HG03108 (cell line): ENCODE results near the gene RNF26.

Experiments
- ATAC-seq: cut with Tn5 transposase; IDR thresholded peaks from one replicate; pipeline ENCODE4 v1.9.1; 2021; ENCODE audit warnings: moderate library complexity; ENCODE audit not compliant: unreplicated experiment

Gene RNF26

DNA sequence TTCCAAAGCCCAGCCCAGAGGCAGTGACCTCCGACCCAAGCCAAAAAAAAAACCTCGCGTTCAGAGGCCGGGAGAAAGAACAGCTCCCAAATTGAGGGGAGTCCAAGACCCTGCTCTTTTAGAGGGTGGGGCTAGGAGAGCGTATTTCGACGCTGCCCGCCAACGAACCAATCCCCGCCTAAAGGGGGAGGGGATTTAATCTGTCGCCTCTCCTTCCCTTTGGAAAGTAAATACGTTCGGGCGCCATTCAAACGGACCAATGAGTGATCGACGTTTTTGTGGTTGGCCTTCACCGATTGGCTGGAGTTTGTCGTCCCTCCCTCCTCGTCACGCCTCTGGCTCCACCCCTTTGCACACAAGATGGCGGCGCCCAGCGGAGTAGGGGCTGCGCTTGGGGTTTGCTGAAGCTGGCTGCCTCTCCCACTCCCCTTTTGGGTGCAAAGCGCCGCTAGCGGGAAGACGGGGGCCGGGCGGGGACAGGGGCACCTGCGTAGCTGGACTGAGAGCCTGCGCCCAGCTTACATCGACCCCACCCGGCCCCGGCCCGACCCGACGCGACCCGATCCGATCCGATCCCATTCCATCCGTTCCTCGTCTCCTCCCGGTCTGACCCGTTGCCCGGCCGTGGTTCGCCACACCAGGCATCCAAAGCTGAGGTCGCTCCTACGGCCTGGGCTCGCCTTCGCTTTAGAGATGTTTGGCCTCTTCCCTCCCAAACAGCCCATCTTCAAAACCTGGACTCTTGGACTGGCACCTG lies at the start of gene RNF26:
RNF26 (plus strand) TSS at position 354 of the 757 bp plus-strand sequence. CDS start 596 bp downstream, outside the sequence.
- ATAC-seq = peak; percentile 93

DNA sequence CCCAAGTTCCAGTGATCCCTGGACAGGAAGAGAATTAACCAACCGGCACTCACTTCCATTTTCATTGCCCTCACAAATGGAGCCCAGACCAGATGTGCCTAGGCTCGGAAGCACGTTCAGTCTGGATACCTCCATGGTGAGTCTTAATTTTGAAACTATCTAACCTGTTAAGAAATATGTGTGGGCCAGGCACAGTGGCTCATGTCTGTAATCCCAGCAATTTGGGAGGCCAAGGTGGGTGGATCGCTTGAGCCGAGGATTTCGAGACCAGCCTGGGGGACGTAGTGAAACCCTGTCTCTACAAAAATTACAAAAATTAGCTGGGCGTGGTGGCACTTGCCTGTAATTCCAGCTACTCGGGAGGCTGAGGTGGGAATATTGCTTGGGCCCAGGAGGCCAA lies 48.9 kb upstream of the RNF26 start:
- ATAC-seq = no peak

DNA sequence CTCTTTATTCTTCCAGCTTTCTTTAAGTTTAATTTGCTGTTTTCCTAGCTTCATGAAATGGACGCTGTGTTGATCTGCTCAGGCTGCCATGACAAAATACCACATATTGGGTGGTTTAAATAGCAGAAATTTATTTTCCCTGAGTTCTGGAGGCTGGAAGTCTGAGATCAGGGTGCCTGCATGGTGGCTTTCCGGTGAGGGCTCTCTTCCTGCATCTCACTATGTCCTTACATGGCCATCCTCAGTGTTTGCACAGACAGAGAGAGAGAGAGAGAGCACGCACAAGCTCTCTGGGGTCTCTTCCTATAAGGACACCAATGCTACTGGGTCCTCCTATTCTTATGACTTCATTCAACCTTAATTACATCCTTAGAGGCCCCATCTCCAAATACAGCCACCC lies 46.1 kb upstream of the RNF26 start:
- ATAC-seq = no peak

DNA sequence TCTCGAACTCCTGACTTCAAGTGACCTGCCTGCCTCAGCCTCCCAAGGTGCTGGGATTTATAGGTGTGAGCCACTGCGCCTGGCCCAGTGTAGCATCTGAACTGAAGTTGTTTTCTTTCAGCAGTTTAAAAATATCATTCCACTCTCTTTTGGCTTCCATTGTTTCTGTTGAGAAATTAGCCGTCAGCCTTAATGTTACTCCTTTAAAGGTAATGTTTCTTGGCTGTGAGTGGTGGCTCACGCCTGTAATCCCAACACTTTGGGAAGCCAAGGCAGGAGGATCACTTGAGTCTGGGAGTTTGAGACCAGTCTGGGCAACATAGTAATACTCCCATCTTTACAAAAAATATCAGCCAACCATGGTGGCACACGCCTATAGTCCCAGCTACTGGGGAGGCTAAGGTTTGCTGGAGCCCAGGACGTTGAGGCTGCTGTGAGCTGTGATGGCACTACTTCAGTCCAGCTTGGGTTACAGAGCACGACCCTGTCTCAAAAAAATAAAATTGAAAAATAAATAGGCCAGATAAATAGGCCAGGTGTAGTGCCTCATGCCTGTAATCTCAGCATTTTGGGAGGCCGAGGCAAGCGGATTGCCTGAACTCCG lies 43.3 kb upstream of the RNF26 start:
- ATAC-seq = no peak

DNA sequence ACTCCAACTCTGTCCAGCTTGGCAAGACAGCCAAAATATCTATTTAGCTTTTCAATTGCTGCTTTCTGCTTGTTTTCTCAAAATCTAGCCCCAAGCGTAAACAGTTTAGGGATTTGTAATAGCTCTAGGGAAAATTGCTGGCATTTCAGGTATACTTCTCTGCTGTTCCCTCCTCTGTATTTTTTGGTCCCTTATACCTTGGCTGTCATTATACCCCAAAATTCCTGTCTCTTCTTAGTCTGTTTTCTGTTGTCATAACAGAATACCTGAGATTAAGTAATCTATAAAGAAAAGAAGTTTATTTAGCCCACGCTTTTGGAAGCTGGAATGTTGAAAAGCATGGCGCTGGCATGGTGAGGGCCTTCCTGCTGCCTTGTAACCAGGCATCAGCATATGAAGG lies 40.9 kb upstream of the RNF26 start:
- ATAC-seq = no peak

DNA sequence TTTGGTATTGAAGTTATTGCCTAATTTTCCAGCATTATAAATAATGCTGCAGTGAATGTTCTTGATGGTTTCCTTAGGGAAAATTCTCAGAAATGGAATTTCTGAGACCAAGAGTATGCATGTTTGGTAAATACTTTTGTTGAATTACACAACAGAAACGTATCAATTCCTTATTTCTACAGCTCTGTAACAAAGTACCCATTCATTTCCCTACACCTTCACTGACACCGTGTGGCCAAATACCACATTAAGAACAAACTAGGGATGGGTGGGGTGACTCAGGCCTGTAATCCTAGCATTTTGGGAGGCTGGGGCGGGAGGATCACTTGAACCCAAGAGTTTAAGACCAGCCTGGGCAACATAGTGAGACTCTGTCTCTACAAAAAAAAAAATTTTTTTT lies 39.1 kb upstream of the RNF26 start:
- ATAC-seq = no peak

DNA sequence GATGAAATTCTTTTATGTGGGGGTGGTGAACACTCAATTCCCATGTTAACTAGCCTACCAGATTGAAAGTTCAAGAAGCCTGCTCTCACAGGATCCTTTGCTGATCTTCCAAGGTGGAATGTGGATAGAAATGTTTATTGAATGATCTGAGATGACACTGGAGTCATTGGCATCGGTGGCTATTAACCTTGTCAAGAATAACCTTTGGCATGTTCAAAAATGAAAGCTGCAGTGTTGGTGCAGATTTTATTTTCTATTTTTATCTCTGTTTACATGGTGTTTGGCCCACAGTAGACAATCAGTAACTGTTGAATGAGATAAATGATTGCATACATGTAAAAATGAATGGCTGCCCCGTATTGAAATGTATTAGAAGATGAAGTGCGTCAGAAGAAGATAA lies 36.4 kb upstream of the RNF26 start:
- ATAC-seq = no peak

DNA sequence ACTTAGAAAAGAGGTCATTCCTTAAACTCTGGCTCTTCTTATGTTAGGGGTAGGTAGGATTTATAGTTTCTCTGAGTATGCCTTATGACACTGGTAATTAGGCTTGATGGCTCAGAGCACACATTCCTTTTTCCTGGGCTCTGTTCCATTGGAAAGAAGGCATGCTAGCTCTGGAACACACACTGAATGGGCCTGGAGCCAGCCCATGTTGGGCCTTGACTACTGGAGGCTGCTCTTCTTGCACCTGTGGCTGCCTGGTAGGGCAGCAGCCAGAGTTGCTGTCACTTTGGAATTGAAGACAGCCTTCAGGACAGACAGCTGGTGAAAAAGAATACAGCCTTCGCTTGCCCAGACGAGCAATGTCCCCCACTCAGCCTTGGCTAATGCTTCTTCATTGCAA lies 35.6 kb upstream of the RNF26 start:
- no peak for ATAC-seq

DNA sequence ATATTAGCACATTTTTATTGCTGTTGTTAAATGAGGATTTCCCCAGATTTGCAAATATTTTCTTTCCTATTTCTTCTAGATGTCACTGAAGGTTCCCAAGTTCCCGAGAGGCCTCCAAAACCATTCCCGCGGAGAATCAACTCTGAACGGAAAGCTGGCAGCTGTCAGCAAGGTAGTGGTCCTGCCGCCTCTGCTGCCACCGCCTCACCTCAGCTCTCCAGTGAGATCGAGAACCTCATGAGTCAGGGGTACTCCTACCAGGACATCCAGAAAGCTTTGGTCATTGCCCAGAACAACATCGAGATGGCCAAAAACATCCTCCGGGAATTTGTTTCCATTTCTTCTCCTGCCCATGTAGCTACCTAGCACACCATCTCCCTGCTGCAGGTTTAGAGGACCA lies 34.9 kb upstream of the RNF26 start:
- no peak for ATAC-seq

DNA sequence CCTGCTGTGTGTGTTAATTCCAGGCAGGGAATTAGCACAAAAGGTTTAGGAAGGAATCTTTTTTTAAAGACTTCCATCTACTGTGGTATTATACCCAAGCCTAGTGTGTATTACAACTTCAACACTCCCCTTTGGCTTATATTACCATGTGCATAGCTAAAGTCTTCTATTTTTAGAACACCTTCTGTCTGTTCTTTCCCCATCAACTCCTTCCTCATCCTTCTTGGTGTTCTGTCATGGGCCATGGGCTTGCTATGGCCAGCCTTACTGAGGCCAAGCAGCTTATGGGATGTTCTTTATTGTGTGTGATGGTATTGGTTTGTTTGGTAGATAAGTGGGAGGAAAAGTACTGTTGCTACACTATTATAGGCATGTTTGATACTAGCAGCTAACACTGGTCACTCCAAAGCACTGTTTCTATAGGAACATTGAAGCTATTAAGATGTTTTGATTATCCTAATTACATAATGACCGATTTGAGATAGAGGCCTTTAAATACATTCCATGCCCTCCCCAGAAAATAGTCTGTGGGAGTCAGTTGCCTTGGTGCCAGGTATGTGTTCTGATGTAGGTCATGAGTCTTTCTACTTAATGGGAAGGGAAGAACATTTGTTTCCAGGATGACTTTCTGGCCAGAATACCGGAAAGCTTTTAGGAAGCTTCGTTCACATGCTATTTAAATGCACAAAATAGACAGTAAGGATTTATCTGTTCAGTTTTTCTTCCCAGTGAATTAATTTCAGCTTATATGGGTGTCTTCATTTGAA lies 33.9 kb upstream of the RNF26 start:
- ATAC-seq = no peak

DNA sequence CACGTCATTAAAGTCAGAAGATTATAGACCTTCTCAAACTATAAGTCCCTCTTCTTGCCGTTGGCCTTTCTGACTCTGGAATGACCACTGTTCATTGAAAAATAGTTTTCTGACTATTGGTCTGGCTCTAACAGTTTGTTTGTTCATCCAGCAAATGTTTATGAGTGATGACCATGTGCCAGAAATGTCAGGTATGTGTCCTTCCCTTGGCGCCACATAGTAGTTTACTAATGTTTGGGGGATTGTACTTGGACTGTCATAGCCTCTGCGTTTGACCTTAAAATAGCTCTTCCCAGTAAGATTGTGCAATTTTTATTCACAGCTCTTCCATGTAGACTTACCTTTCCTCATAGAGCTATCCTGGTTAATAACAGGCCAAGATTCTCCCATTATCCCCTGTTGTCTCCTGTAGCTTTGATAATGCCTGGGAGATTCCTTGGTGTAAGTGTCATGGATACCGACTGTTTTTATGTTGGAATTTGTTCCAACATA lies 31.1 kb upstream of the RNF26 start:
- ATAC-seq = no peak

DNA sequence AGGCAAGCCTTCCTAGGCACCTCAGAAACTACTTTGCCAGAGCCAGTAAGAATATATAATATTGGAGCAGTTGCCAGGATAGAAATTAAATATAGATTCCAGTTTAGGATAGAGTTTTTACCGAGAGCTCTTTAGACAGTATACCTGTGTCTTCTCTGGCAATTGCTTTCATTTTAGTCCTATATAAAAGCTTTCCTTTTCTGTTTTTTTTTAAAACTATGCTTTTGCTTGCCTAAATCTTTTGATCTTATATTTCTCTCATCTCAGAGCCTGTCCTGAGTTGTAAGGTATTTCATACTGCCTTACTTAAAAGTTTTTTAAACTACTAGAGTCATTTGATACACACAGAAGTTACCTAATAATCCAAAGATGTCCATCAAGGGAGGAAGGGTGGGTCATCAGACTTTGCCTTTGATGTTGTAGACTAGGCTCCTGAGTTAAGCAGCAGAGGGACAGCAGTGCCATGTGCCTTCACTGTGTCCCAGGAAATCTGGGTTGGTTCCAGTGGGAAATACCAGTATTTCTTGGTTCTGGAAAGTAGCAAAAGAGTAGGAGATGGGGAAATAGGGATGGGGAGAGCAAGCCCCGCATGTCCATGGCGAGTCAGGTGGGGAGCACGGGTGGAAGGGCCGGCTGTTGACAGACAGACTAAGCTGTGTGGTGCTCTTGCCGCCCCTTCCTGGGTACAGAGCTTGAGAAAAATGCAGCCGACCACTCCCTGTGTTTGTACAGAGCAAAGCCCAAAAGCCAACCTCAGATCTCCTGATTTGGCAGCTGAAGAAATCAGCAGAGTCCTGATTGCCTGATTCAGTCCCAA lies 28.6 kb upstream of the RNF26 start:
- ATAC-seq = no peak

DNA sequence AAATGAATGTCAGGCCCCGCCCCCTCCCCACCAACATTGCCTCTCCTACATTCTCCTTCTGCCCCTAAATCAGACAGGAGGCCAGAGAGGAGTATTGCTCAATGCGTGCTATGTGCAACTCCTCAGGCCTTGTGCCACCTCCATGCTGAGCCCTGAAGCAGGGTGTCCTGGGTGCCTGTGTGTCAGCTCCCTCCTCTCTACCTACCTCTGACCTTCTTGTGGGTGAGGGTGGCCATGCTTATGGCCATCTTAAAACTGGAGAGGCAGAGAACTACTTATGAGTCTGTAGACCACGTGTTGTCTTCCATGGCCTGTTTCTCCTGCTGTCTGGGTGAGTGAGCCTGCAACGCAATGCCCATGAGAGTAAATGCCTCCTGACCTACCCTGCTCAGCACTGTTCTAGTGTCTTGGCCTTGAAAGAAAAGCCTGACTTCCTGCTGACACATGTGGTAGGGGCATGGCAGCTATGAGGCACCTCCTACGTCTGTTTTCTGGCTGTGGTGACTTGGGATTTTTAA lies 27.9 kb upstream of the RNF26 start:
- ATAC-seq = no peak

DNA sequence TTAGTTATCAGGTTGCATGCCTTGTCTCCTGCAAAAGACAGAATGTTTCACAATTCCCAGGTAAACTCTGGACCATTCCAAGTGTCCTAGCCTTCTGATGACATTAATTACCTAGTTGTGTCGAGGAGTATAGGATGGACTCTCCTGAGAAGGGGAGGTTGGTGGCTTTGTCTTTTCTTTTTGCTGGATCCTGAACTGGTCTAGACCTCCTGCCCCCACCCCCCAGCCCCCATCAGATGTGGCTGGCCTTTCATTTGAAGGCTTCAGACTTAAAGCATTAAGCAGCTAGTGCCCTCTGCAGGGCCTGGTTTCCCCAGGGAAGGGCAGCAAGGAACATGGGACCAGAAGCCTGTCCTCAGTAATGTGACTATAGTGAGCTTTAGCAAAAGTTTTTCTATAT lies 27.1 kb upstream of the RNF26 start:
- ATAC-seq = no peak

DNA sequence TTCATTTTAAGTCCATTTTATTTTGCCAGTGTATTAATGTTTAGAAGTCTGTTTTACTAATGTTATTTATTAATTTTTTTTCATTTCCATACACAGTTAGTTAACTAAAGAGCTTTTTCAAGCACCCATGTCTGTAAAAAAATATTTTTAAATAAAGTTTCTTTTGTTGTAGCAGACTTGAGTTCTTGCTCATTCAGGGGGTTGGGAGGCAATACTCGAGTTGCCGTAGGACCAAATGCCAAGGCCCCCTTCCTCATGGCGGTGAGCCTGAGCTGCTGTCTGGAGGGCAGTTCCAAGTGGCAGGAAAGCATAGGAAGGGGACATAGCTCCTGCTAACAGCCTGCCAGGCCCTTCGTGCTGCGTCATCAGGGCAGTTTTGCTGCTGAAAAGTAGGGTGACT lies 26.4 kb upstream of the RNF26 start:
- no peak for ATAC-seq

DNA sequence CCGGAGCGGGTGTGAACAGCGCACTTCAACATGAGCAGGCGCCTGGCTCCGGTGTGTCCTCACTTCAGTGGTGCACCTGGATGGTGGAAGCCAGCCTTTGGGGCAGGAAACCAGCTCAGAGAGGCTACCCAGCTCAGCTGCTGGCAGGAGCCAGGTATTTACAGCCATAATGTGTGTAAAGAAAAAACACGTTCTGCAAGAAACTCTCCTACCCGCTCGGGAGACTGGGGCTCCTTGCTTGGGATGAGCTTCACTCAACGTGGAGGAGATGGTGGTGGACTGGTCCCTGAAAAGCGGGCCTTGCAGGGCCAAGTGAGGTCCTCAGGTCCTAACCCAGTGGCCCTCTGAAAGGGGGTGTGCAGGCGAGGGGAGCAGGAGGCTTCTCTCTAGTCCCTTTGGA lies 24.9 kb upstream of the RNF26 start:
- no peak for ATAC-seq

DNA sequence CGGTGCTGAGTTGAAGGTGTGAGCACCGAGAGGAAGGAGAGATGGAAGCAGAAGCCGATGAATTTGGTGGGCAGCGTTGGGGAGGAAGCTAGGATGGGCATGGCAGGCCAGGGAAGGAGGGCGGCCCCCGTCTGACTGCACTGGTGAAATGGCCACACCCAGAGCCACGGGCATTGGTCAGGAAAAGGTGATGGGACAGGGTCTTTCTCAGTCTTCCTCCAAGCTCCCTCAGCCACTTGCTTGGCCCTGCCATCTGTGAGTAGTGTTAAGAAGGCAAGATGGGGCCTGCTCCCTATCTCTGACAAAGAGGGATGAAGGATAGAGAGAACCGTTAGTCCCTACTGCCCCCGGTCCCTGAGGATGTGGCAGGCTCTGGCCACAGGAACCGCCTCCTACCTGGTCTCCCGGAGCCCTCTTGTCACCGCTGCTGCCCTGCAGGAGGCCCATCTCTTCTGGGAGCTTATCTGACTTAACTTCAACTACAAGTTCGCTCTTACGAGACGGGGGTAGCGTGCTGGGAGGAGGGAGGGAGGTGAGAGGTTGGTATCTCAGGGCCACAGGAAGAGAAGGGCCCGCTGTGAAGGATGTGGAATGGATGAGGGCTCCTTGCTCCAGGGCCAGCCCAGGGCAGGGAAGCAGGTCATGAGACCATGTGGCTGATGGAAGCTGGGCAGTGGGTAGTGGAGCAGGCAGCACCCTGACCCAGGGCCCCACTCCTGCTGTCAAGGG lies 24.2 kb upstream of the RNF26 start:
- no peak for ATAC-seq

DNA sequence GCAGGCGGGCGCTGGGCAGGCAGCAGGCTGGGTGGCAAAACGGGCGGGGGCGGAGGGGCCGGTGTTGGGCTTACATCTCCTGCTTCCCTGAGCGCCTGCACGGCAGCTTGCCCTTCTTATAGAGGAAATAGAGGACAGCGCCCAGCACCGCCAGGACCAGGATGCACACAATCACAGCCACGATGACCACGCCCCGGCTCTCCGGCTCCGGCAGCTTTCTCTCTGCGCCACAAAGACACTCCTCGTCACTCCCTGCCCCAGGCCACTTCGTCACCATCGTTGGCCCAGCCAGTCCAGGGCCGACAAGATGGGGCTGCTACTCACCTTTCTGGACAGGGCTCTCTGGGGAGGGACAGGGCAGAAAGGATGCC lies 23.7 kb upstream of the RNF26 start:
- ATAC-seq = no peak

DNA sequence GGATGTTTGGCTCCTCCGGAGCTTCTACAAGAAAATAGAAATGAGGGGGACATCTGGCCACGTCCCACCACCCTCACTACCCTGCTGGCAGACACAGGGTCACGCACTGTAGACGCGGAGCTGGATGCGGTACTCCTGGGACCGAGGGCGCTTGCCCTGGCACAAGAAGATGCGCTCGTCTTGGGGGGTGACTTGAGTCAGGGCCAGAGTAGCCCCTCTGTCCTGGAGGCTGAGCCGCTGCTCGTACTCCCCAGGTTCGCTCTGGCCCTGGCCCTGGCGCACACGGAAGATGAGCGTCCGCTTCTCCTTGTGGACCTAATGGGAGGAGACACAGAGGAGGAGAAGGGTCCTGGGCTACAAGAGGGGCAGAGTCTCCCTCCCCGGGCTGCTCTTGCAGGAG lies 19.6 kb upstream of the RNF26 start:
- ATAC-seq = no peak
